Forelimb muscle (tissue), 1 donor: ENCODE results near the gene CLTCL1. TPM values are rescaled to one million over a fixed set of nuclear protein-coding genes. Genes with fewer than 3 reads are reported as not detected.
"Not testable (repeated sequence)": the region's sequence is repeated elsewhere in the genome, so short reads cannot be mapped to it uniquely, and the experiment has no call there.

ENCODE experiments used
- DNase-seq: peaks from one replicate; pipeline ENCODE4 v3.0.0-alpha.2; 2013; ENCODE audit warnings: low read depth
- polyA plus RNA-seq: library from polyadenylated mRNA; unstranded; fragments of 120-200 nt; gene quantifications from one replicate; pipeline ENCODE4 v1.2.1, GENCODE V29; 2013; ENCODE audit not compliant: insufficient read length

CLTCL1 gene
- polyA plus RNA-seq, 1 donor, result 29.9 TPM

- DNase-seq, result no peak
Measured at GRCh38 chr22:19290400-19291217, 910 bp downstream of the CLTCL1 start.

GRCh38 chr22:19289475-19290161 is 1.9 kb downstream of the CLTCL1 start:
- no peak for DNase-seq

- DNase-seq, result no peak
Measured at GRCh38 chr22:19287889-19288288, 3.6 kb downstream of the CLTCL1 start.

- no peak for DNase-seq
Measured at GRCh38 chr22:19287076-19287707, 4.3 kb downstream of the CLTCL1 start.

- DNase-seq, result no peak
Measured at GRCh38 chr22:19285831-19286230, 5.7 kb downstream of the CLTCL1 start.

GRCh38 chr22:19279143-19279542 is 12.4 kb downstream of the CLTCL1 start:
- not testable (repeated sequence) for DNase-seq

GRCh38 chr22:19277785-19278184 is 13.7 kb downstream of the CLTCL1 start:
- DNase-seq, result no peak

GRCh38 chr22:19275919-19276600 is 15.5 kb downstream of the CLTCL1 start:
- DNase-seq, result no peak

- DNase-seq, result no peak
Measured at GRCh38 chr22:19275513-19275912, 16.0 kb downstream of the CLTCL1 start.

- no peak for DNase-seq
Measured at GRCh38 chr22:19275104-19275503, 16.4 kb downstream of the CLTCL1 start.

GRCh38 chr22:19271856-19272535 is 19.5 kb downstream of the CLTCL1 start:
- DNase-seq, result no peak

- no peak for DNase-seq
Measured at GRCh38 chr22:19271273-19271855, 20.2 kb downstream of the CLTCL1 start.

GRCh38 chr22:19270873-19271272 is 20.6 kb downstream of the CLTCL1 start:
- no peak for DNase-seq

- DNase-seq, result no peak
Measured at GRCh38 chr22:19266547-19267086, 24.9 kb downstream of the CLTCL1 start.

GRCh38 chr22:19265779-19266178 is 25.7 kb downstream of the CLTCL1 start:
- DNase-seq, result no peak

GRCh38 chr22:19260804-19261203 is 30.7 kb downstream of the CLTCL1 start:
- no peak for DNase-seq

- no peak for DNase-seq
Measured at GRCh38 chr22:19260194-19260593, 31.3 kb downstream of the CLTCL1 start.

GRCh38 chr22:19258968-19259288 is 32.6 kb downstream of the CLTCL1 start:
- not testable (repeated sequence) for DNase-seq

GRCh38 chr22:19258371-19258770 is 33.1 kb downstream of the CLTCL1 start:
- no peak for DNase-seq

GRCh38 chr22:19256362-19256761 is 35.2 kb downstream of the CLTCL1 start:
- not testable (repeated sequence) for DNase-seq

- no peak for DNase-seq
Measured at GRCh38 chr22:19253143-19253542, 38.4 kb downstream of the CLTCL1 start.
